ENCODE data around the gene CELA1.

GRCh38 chr12:51388069-51388799 lies 41.8 kb upstream of the CELA1 start:
- no peak for TF ChIP-seq CTCF (IDR thresholded peaks at IDR 0.05 in 2 of 3, conservative IDR thresholded peaks at IDR 0.05 in 1 of 3; ENCODE audit: control insufficient read depth in 2 of 3, extremely low read depth in 1 of 3, insufficient read depth in 1 of 3, low read depth in 3 of 3, low read length in 3 of 3)
- no peak for TF ChIP-seq POLR2AphosphoS5 (IDR thresholded peaks at IDR 0.05; ENCODE audit: low read length)
- TF ChIP-seq YY1 (IDR thresholded peaks at IDR 0.05; ENCODE audit: low read depth, low read length) = no peak
- TF ChIP-seq EZH2 (IDR thresholded peaks at IDR 0.05; ENCODE audit: borderline replicate concordance, control insufficient read depth, low read depth, low read length) = no peak
- TF ChIP-seq TBL1XR1 (IDR thresholded peaks at IDR 0.05; ENCODE audit: low read depth, low read length) = no peak
- no peak for TF ChIP-seq NRF1 (conservative IDR thresholded peaks at IDR 0.05; ENCODE audit: low read depth, low read length)
- no peak for TF ChIP-seq ESRRA (IDR thresholded peaks at IDR 0.05; ENCODE audit: low read length)
- TF ChIP-seq POLR2A (IDR thresholded peaks at IDR 0.05; ENCODE audit: low read depth, low read length) = no peak
